H1 (cell line): ENCODE results near the gene LSM3. TPM values are rescaled to one million over a fixed set of nuclear protein-coding genes. Genes with fewer than 3 reads are reported as not detected.

Source experiments
- CTCF ChIA-PET: fragments of 300-600 bp; sonication (Branson Sonifier 250); formaldehyde crosslinking; loops from one replicate; lab custom pipeline; 2021; ENCODE audit not compliant: partially characterized antibody; lab: Charles Lee
- POLR2A ChIA-PET: fragments of 300-600 bp; sonication (Branson Sonifier 250); formaldehyde crosslinking; loops from one replicate; lab custom pipeline; 2021; ENCODE audit warnings: inconsistent platforms; ENCODE audit not compliant: partially characterized antibody; lab: Charles Lee
- DNase-seq, 2 experiments: peaks; one replicate each; pipeline versions ENCODE4 v3.0.0 to v3.0.0-alpha.2; 2010 to 2022; ENCODE audit warnings: low spot score in 2 of 2, low read depth in 1 of 2, mixed read lengths in 1 of 2
- FAIRE-seq: peaks from 2 replicates; lab custom pipeline; 2011; peaks lifted over from hg19 to GRCh38; lab: Jason Lieb, UNC
- H2AFZ ChIP-seq: 2 replicates; pipeline ENCODE4 v1.8.1; 2012; ENCODE audit warnings: low read length, inconsistent platforms
- H2AK5ac ChIP-seq: 2 replicates; pipeline ENCODE4 v1.6.1; 2013; ENCODE audit warnings: low read depth, low read length
- H2BK120ac ChIP-seq: replicated peaks from 2 replicates; pipeline ENCODE3; 2013; ENCODE audit warnings: low read depth, low read length, inconsistent platforms
- H2BK12ac ChIP-seq: 2 replicates; pipeline ENCODE4 v1.6.1; 2013; ENCODE audit warnings: low read depth, low read length
- H2BK15ac ChIP-seq: 2 replicates; pipeline ENCODE4 v1.6.1; 2013; ENCODE audit warnings: low read length
- H2BK20ac ChIP-seq: 2 replicates; pipeline ENCODE4 v1.6.1; 2013; ENCODE audit warnings: low read length
- H2BK5ac ChIP-seq: 2 replicates; pipeline ENCODE4 v1.6.1; 2013; ENCODE audit warnings: low read depth, low read length
- H3K14ac ChIP-seq: 2 replicates; pipeline ENCODE4 v1.6.1; 2013; ENCODE audit warnings: inconsistent platforms; ENCODE audit not compliant: insufficient read length
- H3K18ac ChIP-seq: 2 replicates; pipeline ENCODE4 v1.6.1; 2013; ENCODE audit warnings: low read length; ENCODE audit errors: extremely low read depth
- H3K23ac ChIP-seq: 2 replicates; pipeline ENCODE4 v1.6.1; 2013; ENCODE audit warnings: inconsistent platforms; ENCODE audit not compliant: insufficient read length
- H3K23me2 ChIP-seq: 2 replicates; pipeline ENCODE4 v1.6.1; 2013; ENCODE audit warnings: low read depth, low read length
- H3K27ac ChIP-seq: 2 replicates; pipeline ENCODE4 v1.6.1; 2011; ENCODE audit warnings: low read depth, low read length, inconsistent platforms
- H3K27me3 ChIP-seq, 4 experiments: replicated peaks in 1 of 4; 1 replicate in 1 of 4; 2 replicates in 3 of 4; pipeline versions ENCODE4 v1.6.1 to v1.8.1; 2011 to 2013; ENCODE audit warnings: low read length in 3 of 4, mild to moderate bottlenecking in 3 of 4, inconsistent platforms in 2 of 4, mixed read lengths in 2 of 4, moderate library complexity in 1 of 4; ENCODE audit not compliant: control insufficient read depth in 3 of 4, insufficient read depth in 3 of 4; ENCODE audit errors: extremely low read depth in 1 of 4
- H3K36me3 ChIP-seq, 4 experiments: 2 replicates each; pipeline versions ENCODE4 v1.6.1 to v1.8.1; 2011 to 2013; ENCODE audit warnings: mild to moderate bottlenecking in 4 of 4, low read length in 3 of 4, moderate library complexity in 2 of 4, control low read depth in 1 of 4, inconsistent platforms in 1 of 4; ENCODE audit not compliant: insufficient read depth in 4 of 4, control insufficient read depth in 2 of 4
- H3K4ac ChIP-seq: replicated peaks from 2 replicates; pipeline ENCODE3; 2013; ENCODE audit warnings: low read length, low read depth, mixed read lengths, inconsistent platforms; ENCODE audit not compliant: insufficient read length
- H3K4me1 ChIP-seq, 4 experiments: replicated peaks in 1 of 4; 1 replicate in 1 of 4; 2 replicates in 3 of 4; pipeline versions ENCODE4 v1.6.1 to v1.8.1; 2011 to 2013; ENCODE audit warnings: low read length in 3 of 4, inconsistent platforms in 2 of 4, mixed read lengths in 1 of 4; ENCODE audit not compliant: insufficient read depth in 4 of 4, control insufficient read depth in 3 of 4
- H3K4me2 ChIP-seq, 2 experiments: 2 replicates each; pipeline versions ENCODE4 v1.6.1 to v1.8.1; 2011 to 2013; ENCODE audit warnings: low read depth in 2 of 2, low read length in 2 of 2, control low read depth in 1 of 2, inconsistent platforms in 1 of 2, mild to moderate bottlenecking in 1 of 2; ENCODE audit not compliant: insufficient read depth in 1 of 2
- H3K4me3 ChIP-seq, 4 experiments: fragments of 200-600, 300-600 bp in 1 of 4; sonication (generic), shearing (Covaris generic), sonication (Bioruptor Twin) in 1 of 4; 2 replicates each; pipeline versions ENCODE4 v1.5.1 to v1.8.1; 2011 to 2016; ENCODE audit warnings: low read length in 4 of 4, low read depth in 3 of 4, control low read depth in 2 of 4, inconsistent platforms in 2 of 4, mild to moderate bottlenecking in 2 of 4, mixed read lengths in 1 of 4, moderate library complexity in 1 of 4; ENCODE audit not compliant: insufficient read depth in 2 of 4; ENCODE audit errors: extremely low read depth in 1 of 4
- H3K56ac ChIP-seq: replicated peaks from 2 replicates; pipeline ENCODE3; 2013; ENCODE audit warnings: low read depth, mild to moderate bottlenecking, mixed read lengths, low read length, inconsistent platforms; ENCODE audit not compliant: insufficient read length
- H3K79me1 ChIP-seq: 2 replicates; pipeline ENCODE4 v1.6.1; 2013; ENCODE audit warnings: low read depth, low read length, control low read depth
- H3K79me2 ChIP-seq, 2 experiments: 2 replicates each; pipeline versions ENCODE4 v1.6.1 to v1.8.1; 2012 to 2013; ENCODE audit warnings: low read length in 2 of 2, mild to moderate bottlenecking in 2 of 2, inconsistent platforms in 1 of 2; ENCODE audit not compliant: insufficient read depth in 2 of 2, control insufficient read depth in 1 of 2
- H3K9ac ChIP-seq, 4 experiments: replicated peaks in 1 of 4; 1 replicate in 1 of 4; 2 replicates in 3 of 4; pipeline versions ENCODE4 v1.6.1 to v1.8.1; 2011 to 2013; ENCODE audit warnings: low read depth in 3 of 4, low read length in 3 of 4, control low read depth in 2 of 4, mild to moderate bottlenecking in 2 of 4, moderate library complexity in 2 of 4, inconsistent platforms in 1 of 4; ENCODE audit errors: extremely low read depth in 1 of 4
- H3K9me3 ChIP-seq, 2 experiments: 2 replicates each; pipeline versions ENCODE4 v1.6.1 to v1.8.1; 2012 to 2013; ENCODE audit warnings: mild to moderate bottlenecking in 2 of 2, moderate library complexity in 2 of 2, control low read depth in 1 of 2, inconsistent platforms in 1 of 2, low read depth in 1 of 2, low read length in 1 of 2, mixed read lengths in 1 of 2; ENCODE audit not compliant: insufficient read depth in 2 of 2
- H4K20me1 ChIP-seq, 2 experiments: replicated peaks in 1 of 2; 2 replicates each; pipeline versions ENCODE3 to v1.8.1; 2011 to 2013; ENCODE audit warnings: inconsistent platforms in 2 of 2, low read length in 2 of 2, mild to moderate bottlenecking in 1 of 2; ENCODE audit not compliant: insufficient read depth in 2 of 2, control insufficient read depth in 1 of 2
- H4K5ac ChIP-seq: 2 replicates; pipeline ENCODE4 v1.6.1; 2013; ENCODE audit warnings: low read length, low read depth, mixed read lengths, inconsistent platforms; ENCODE audit not compliant: insufficient read length
- H4K8ac ChIP-seq: 2 replicates; pipeline ENCODE4 v1.8.0; 2013; ENCODE audit warnings: mild to moderate bottlenecking, moderate library complexity, low read length, inconsistent platforms; ENCODE audit not compliant: insufficient read depth; ENCODE audit errors: extremely low read depth
- H4K91ac ChIP-seq: replicated peaks from 2 replicates; pipeline ENCODE3; 2013; ENCODE audit warnings: low read length, mixed read lengths, inconsistent platforms; ENCODE audit not compliant: insufficient read length
- BCL11A ChIP-seq, 2 experiments: IDR thresholded peaks; one replicate each; pipeline ENCODE4 v1.6.1; 2011; ENCODE audit warnings: low read depth in 2 of 2, low read length in 2 of 2, mild to moderate bottlenecking in 2 of 2
- EZH2 ChIP-seq: fragments of 200-600 bp; sonication (generic); IDR thresholded peaks from 2 replicates; pipeline ENCODE4 v1.7.1; 2012; ENCODE audit warnings: low read depth, mild to moderate bottlenecking, moderate library complexity, low read length, inconsistent platforms; ENCODE audit not compliant: severe bottlenecking
- NANOG ChIP-seq: IDR thresholded peaks from 2 replicates; pipeline ENCODE4 v1.6.1; 2011; ENCODE audit warnings: low read length, low read depth, mild to moderate bottlenecking, inconsistent platforms; ENCODE audit not compliant: insufficient read depth, poor library complexity, severe bottlenecking
- WGBS, 2 experiments: shearing (Covaris generic) in 1 of 2; methylation state at CpG; one replicate each; pipeline versions ENCODE4 v1.1.6 to v1.1.7; 2013 to 2015; ENCODE audit warnings: low lambda C conversion rate in 2 of 2, mixed read lengths in 2 of 2, inconsistent platforms in 1 of 2, low coverage in 1 of 2, missing lambda C conversion rate in 1 of 2; ENCODE audit not compliant: insufficient replicate concordance in 2 of 2, insufficient coverage in 1 of 2, insufficient read length in 1 of 2; ENCODE audit errors: extremely low coverage in 1 of 2, missing lambda C conversion rate in 1 of 2; 5-methylcytosine and 5-hydroxymethylcytosine counted together
- polyA plus RNA-seq, 7 experiments: library from polyadenylated mRNA; depleted of rRNA in 3 of 7; stranded (reverse) in 5 of 7; unstranded in 2 of 7; fragments of >200 nt in 5 of 7; fragments of 200-250 nt in 2 of 7; gene quantifications; 1 replicate in 5 of 7; 2 replicates in 1 of 7; 4 replicates in 1 of 7; pipeline versions ENCODE4 v1.2.1 to v1.2.3, GENCODE V29; 2011 to 2013; ENCODE audit warnings: missing spikeins in 2 of 7, mixed read lengths in 2 of 7
- total RNA-seq: library from RNA; stranded (reverse); fragmentation: NEBNext Ultra II Directional; extraction: Animal tissue kit (Norgen Biotek cat#: 25700); gene quantifications from 2 replicates; pipeline ENCODE4 v1.2.1, GENCODE V29; 2021

Gene LSM3
- total and polyA plus RNA-seq, 2 of the 8 experiments (the other 6 are each of a cell fraction or from before 2014, with no cell fraction given), result 7.1 to 25.4 TPM

GRCh38 chr3:14145236-14145635 lies 33.4 kb upstream of the LSM3 start:
- no peak for TF ChIP-seq NANOG
- no peak for TF ChIP-seq BCL11A (IDR thresholded peaks at IDR 0.05; ENCODE audit: low read depth in 2 of 2, low read length in 2 of 2)
- no peak for TF ChIP-seq EZH2
- TF ChIP-seq, all 59 proteins: peak for 0
- no peak for FAIRE-seq
- Histone ChIP-seq H3K27ac (no peak overlapping the region), H3K79me2 (no peaks in the 10 kb centered on the region), H4K20me1 (peaks cover 2 to 9% of the 10 kb centered on the region in 2 experiments), H4K91ac (no peak overlapping the region), H3K9me3 (no peaks in the 10 kb centered on the region), H3K14ac (no peak overlapping the region), H3K36me3 (peaks cover 0 to 14% (median 7%) of the 10 kb centered on the region in 4 experiments; a peak in 5 of 8 replicates), H3K4me3 (no peak overlapping the region), H3K4me2 (no peak overlapping the region), H2AFZ (no peak overlapping the region), H2BK120ac (no peak overlapping the region), H3K4me1 (peaks cover 0 to 14% (median 9%) of the 10 kb centered on the region in 4 experiments; a peak in 6 of 7 replicates), H3K23me2 (no peaks in the 10 kb centered on the region), H2BK20ac (no peak overlapping the region), H3K27me3 (no peaks in the 10 kb centered on the region), H2BK15ac (no peak overlapping the region), H4K8ac (no peak overlapping the region), H4K5ac (no peak overlapping the region), H3K4ac (no peak overlapping the region), H3K23ac (no peak overlapping the region), H3K56ac (no peak overlapping the region), H3K79me1 (no peaks in the 10 kb centered on the region), H3K18ac (no peak overlapping the region), H2AK5ac (no peak overlapping the region), H2BK5ac (no peak overlapping the region), H3K9ac (no peak overlapping the region), H2BK12ac (0 out of 2 replicates have a peak overlapping the region, but pooled peaks have one; percentile 75)
- 94 to 100% methylated on average over 1 to 9 of the region's 9 CpGs for WGBS, 2 experiments
- DNase-seq, result no peak
- ChIA-PET POLR2A (interaction anchor here (0.8 to 2.9 kb wide), 8 partner anchors 10 to 249 kb away, joined by 3 to 15 read pairs (median 6); partner anchors contain the start of genes CHCHD4, LSM3, TMEM43 and XPC), CTCF (interaction anchor here (0.6 to 4.3 kb wide), 9 partner anchors 9 to 389 kb away, joined by 3 to 22 read pairs (median 7); partner anchors contain the start of genes CHCHD4 and TMEM43)
